GM12892 (cell line): Measurements from ENCODE around the gene PPIL1.

Source experiments
- POLR2A ChIP-seq: IDR thresholded peaks from 2 replicates; pipeline ENCODE4 v1.6.1; 2011; ENCODE audit warnings: low read depth, low read length, control low read depth
- POLR2AphosphoS5 ChIP-seq: IDR thresholded peaks from 2 replicates; pipeline ENCODE4 v1.6.1; 2011; ENCODE audit warnings: low read depth, low read length, control low read depth
- TAF1 ChIP-seq: IDR thresholded peaks from 2 replicates; pipeline ENCODE4 v1.6.1; 2011; ENCODE audit warnings: low read depth, mild to moderate bottlenecking, control low read depth, low read length, borderline replicate concordance

GRCh38 chr6:36906539-36907325 lies 32.1 kb upstream of the PPIL1 start:
- no peak for TF ChIP-seq POLR2A
- TF ChIP-seq POLR2AphosphoS5: no peak
- TF ChIP-seq TAF1: no peak
